Esophagus muscularis mucosa (tissue), 3 donors: Measurements from ENCODE around the gene GLS.

Experiments used
- POLR2A ChIP-seq: fragments of 450-650 bp; IDR thresholded peaks from one replicate; pipeline ENCODE4 v1.6.1; 2017; ENCODE audit warnings: antibody characterized with exemption, moderate library complexity, mild to moderate bottlenecking, low read depth
- TF ChIP-seq, protein P1 (sequence below), 3 experiments: fragments of 200-600 bp in 2 of 3; fragments of 450-650 bp in 1 of 3; sonication (generic) in 2 of 3; IDR thresholded peaks; one replicate each; pipeline ENCODE4 v1.5.1; 2017 to 2019; ENCODE audit warnings: antibody characterized with exemption in 3 of 3, mild to moderate bottlenecking in 2 of 3, moderate library complexity in 1 of 3

DNA sequence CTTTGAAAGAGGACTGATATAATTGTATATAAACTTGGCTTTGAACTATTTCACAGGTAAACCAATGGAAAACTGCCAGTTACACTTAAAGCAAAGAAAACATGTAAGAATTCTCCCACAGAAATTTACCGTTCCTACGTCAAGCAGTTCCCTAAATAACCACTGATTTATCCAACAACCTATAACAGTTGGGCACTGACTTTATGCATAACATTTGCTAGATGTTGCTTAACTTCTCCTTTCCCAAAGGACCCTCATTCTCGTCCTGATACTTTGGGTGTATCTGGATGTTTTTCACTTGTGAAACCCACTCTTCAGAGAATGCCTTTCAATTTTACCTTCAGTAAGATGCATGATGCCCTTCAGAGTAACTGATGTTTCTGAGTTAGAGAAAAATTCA lies 89.5 kb downstream of the GLS start:
- TF ChIP-seq, protein P1, sequence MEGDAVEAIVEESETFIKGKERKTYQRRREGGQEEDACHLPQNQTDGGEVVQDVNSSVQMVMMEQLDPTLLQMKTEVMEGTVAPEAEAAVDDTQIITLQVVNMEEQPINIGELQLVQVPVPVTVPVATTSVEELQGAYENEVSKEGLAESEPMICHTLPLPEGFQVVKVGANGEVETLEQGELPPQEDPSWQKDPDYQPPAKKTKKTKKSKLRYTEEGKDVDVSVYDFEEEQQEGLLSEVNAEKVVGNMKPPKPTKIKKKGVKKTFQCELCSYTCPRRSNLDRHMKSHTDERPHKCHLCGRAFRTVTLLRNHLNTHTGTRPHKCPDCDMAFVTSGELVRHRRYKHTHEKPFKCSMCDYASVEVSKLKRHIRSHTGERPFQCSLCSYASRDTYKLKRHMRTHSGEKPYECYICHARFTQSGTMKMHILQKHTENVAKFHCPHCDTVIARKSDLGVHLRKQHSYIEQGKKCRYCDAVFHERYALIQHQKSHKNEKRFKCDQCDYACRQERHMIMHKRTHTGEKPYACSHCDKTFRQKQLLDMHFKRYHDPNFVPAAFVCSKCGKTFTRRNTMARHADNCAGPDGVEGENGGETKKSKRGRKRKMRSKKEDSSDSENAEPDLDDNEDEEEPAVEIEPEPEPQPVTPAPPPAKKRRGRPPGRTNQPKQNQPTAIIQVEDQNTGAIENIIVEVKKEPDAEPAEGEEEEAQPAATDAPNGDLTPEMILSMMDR (IDR thresholded peaks at IDR 0.05), result no peak
- TF ChIP-seq POLR2A, result no peak
